Inflammatory macrophage treated with lipopolysaccharide for 1 hour (primary cell): Measurements from ENCODE around the gene KRTAP12-1.
"Not testable (repeated sequence)": the region's sequence is repeated elsewhere in the genome, so short reads cannot be mapped to it uniquely, and the experiment has no call there.

Source experiments
- DNase-seq, 2 donors: peaks; one replicate each; pipeline ENCODE4 v3.0.0-alpha.2; 2020 to 2022

Gene KRTAP12-1

DNA sequence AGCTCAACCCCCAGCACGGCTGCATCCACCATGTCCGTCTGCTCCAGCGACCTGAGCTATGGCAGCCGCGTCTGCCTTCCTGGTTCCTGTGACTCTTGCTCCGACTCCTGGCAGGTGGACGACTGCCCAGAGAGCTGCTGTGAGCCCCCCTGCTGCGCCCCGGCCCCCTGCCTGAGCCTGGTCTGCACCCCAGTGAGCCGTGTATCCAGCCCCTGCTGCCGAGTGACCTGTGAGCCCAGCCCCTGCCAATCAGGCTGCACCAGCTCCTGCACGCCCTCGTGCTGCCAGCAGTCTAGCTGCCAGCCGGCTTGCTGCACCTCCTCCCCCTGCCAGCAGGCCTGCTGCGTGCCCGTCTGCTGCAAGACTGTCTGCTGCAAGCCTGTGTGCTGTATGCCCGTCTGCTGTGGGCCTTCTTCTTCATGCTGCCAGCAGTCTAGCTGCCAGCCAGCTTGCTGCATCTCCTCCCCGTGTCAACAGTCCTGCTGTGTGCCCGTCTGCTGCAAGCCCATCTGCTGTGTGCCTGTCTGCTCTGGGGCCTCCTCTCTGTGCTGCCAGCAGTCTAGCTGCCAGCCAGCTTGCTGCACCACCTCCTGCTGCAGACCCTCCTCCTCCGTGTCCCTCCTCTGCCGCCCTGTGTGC is 15.3 kb upstream of the KRTAP12-1 start, which contains the start of gene KRTAP10-12:
KRTAP10-12 (plus strand) TSS at position 1 of the 639 bp plus-strand sequence; CDS start at position 31, 30 bp downstream.
- DNase-seq: not testable (repeated sequence)

- no peak for DNase-seq
These were observed 14.6 kb upstream of the KRTAP12-1 start for GRCh38 chr21:44696572-44696971.

- no peak for DNase-seq
These were observed 13.7 kb upstream of the KRTAP12-1 start for GRCh38 chr21:44695641-44696040.

- no peak for DNase-seq
These were observed 13.2 kb upstream of the KRTAP12-1 start for GRCh38 chr21:44695184-44695583.

DNA sequence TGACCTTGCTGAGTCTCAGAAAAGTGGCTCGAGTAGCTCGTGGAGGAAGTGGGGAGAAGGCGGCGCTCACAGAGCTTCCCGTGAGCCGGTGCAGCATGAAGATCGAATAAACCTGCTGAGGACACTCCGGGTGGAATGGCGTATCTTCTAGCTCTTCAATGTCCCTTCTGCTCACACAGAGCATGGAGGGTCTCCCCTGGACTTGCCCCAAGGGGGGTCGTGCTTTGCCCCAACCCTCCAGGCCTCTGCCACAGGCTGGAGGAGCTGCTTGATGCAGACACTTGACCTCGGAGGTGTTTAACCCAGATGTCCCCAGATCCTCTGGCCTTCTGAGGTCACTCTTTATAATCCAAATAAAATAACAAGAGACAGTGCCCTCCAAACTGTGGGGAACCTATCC is 12.8 kb upstream of the KRTAP12-1 start:
- DNase-seq: no peak

GRCh38 chr21:44692798-44693512 is 11.0 kb upstream of the KRTAP12-1 start:
- no peak for DNase-seq

- DNase-seq: no peak
These were observed 9.7 kb upstream of the KRTAP12-1 start for GRCh38 chr21:44691686-44692085.

DNA sequence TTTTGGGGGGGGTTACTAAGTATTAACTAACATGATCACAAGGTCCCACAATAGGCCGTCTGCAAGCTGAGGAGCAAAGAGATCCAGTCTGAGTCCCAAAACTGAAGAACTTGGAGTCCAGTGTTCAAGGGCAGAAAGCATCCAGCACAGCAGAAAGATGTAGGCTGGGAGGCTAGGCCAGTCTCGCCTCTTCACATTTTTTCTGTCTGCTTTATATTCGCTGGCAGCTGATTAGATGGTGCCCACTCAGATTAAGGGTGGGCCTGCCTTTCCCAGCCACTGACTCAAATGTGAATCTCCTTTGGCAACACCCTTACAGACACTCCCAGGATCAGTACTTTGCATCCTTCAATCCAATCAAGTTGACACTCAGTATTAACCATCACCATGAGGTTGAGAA is 7.8 kb upstream of the KRTAP12-1 start:
- DNase-seq: not testable (repeated sequence)

- no peak for DNase-seq
These were observed 5.7 kb upstream of the KRTAP12-1 start for GRCh38 chr21:44687671-44688070.

- no peak for DNase-seq
These were observed 5.0 kb upstream of the KRTAP12-1 start for GRCh38 chr21:44686843-44687561.

DNA sequence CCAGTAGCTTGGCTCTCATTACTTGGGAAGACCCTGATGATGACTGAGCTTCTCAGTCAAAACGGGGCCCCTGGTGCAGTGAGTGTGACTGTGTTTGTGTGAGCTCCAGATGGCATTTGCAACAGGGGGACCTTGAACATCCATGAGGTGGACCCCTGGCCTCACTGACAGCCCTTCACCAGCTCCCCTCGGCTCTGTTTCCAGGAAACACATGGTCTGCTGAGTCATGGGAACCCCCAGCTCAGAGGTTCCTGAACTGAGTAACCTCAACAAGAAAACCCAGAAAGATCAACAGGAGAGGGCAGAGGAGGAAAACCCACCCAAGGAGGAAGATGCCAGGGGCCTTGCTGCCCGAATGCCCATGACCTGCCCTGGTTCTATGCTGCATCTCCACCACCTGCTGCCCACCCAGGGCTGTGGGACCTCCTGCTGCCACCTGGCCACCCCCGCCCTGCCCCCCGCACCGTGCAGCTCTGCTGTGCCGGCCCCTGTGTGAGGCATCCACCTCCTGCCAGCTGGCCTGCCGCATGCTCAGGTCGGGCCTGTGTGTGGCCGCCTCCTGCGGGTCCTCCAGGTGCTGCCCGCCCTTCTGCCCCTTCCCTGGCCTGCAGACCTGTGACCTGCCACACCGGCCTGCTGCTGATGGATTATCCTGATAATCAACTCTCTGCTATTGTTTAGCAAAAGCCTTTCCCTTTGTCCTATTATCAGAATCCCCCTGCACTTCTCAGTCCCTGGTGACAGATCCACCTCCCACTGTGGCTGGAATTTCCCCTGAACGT is 4.2 kb upstream of the KRTAP12-1 start:
- no peak for DNase-seq

DNA sequence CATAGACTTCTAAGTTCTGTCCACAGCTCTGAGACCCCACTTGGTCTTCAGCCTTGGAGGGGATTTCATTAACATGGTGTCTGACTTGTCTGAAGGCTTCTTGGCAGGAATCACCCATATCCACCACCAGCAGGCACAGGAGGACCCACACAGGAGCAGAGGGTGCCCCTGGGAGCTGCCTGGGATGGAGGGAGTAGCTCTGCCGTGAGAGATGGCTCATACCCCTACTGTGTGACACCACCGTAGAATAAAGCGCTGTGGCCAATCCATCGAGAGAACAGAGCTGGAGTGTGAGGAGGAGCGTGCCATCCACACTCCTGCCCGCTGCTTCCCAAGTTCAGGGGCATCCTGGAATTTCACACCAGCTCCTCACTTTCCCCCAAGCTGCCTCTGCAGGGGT is 3.1 kb upstream of the KRTAP12-1 start:
- DNase-seq: not testable (repeated sequence)

DNA sequence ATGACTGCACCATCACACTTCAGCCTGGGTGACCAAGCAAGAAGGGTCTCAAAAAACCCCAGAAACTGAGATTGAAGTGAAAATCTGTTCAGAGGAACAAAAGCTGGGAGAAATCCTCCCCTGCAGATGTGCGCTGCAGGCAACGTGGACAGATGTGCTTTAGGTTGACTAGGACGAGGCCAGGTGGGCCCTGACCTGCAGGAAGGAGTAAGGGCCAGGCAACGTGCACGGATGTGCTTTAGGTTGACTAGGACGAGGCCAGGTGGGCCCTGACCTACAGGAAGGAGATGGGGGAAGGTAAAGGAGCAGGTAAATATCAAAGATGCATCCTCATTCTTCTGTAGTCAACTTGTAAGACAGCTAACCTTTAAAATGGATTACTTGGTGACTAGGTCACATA is 2.5 kb upstream of the KRTAP12-1 start:
- DNase-seq: no peak

DNA sequence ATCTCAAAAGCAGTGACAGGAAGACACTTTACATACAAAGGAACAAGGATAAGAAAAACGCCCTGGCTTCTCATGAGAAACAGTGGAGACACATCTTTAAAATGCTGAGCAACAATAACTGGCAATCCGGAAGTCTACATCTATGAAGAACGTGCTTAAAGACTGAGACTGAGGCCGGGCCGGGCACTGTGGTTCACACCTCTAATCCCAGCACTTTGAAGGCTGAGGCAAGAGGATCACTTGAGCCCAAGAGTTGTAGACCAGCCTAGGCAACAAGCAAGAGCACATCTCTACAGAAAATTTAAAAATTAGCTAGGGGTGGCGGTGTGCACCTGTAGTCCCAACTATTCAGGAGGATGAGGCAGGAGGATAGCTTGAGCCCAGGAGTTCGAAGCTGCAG is 2.1 kb upstream of the KRTAP12-1 start:
- no peak for DNase-seq

DNA sequence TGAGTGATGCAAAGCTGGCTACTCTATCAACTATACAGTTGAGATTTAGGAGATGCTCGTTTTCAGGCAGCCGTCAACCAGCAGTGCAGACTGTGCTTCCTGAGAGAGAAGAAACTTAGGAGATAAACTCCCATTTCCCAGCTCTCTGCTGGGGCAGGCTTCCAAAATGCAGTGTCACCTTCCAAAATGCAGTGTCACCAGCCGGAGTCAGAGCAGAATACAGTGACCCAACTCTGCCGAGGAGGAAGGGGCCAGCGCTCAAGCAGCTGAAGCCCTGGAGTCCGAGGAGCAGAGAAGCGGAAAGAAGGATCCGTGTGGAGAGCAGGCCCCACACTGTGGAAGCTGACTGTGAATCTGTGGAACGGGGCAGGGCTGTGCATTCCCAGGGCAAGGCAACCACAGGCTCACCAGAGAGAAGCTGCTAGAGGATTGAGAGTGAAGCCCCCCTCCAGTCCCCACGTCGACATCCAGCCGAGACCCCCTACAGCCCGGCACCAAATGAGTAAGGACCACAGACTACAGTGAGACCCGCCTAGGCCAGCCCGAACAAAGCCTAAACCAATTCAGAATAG is 703 bp upstream of the KRTAP12-1 start:
- no peak for DNase-seq

DNA sequence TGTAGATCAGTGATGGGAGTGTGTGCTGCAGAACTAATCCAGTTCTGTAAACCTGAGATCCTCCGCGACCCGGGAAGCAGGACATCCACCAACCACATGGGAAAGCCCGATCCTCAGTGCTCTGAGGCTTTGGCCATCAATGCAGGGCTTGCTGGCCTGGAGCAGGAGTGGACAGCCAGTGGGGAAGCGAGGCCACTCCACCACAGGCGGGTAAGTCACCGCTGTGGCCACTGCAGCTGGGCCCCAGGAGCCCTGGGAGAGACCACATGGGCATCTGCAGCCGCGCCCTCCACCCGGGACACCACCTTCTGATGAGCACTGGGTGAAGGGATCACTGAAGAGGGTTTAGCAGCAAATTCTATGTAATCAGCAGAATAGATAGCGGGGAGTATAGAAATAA is 811 bp downstream of the KRTAP12-1 start:
- no peak for DNase-seq

- DNase-seq: no peak
These were observed 4.1 kb downstream of the KRTAP12-1 start for GRCh38 chr21:44677881-44678280.

DNA sequence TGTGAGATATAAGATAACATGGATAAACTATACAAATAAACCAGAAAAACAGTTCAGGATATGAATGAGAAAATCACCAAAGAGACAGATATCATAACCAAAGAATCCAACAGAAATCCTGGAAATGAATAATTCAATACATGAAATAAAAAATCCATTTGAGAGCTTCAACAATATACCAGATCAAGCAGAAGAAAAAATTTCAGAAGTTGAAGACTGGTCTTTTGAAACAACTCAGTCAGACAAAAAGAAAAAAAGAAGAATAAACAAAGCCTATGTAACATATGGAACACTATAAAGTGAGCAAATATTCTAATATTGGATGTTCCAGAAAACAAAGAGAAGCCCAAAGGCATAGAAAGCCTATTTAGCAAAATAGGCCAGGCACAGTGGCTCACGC is 10.1 kb downstream of the KRTAP12-1 start:
- DNase-seq: no peak

DNA sequence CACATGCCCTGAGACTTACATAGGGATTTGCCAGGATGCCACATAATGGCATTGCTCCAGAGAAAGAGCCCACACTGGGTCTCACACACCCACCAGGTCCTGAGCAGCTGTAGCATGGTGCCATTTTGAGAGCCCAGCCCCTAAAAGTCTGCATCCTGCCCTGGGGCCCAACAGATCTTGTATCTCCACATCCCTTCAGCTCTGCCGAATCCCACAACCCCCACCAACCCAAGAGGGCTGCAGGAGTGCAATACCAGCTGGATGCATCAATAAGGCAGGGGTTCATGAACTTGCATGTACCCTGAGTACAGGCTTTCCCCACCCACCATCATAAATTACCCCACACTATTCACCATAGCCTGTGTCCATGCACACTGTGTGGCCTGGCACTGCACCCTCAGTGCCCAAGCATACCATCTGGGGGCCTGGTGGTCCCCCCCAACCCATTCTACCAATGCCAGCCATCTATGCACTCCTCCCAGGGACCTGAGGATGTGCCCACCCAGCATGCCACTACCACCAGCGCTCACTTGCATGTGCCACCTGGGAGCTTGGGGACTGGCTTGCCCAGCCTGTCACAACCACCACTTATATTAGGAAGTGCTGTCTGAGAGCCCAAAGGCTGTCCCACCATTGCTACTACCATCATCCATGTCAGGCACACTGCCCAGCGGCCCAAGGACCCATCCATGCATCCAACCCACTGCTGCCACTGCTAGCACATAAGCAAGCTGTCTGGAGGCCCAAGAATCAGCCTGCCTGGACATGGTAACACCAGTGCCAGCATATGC is 11.1 kb downstream of the KRTAP12-1 start:
- no peak for DNase-seq

DNA sequence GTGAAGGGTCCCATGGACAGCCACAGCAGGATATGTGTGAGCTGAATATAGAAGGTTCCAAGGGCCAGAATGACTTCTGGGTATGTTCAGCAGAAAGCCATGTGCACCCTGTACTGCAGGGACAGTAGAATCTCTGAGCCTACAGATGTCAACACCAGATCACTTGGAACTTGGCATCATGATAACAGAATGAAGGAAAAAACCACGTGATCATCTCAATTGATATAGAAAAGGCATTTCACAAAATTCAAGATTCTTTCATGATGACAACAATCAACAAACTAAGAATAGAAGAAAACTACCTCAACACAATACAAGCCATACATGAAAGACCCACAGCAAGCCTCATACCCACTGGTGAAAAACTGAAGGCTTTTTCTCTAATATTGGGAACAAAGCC is 14.4 kb downstream of the KRTAP12-1 start:
- DNase-seq: no peak

DNA sequence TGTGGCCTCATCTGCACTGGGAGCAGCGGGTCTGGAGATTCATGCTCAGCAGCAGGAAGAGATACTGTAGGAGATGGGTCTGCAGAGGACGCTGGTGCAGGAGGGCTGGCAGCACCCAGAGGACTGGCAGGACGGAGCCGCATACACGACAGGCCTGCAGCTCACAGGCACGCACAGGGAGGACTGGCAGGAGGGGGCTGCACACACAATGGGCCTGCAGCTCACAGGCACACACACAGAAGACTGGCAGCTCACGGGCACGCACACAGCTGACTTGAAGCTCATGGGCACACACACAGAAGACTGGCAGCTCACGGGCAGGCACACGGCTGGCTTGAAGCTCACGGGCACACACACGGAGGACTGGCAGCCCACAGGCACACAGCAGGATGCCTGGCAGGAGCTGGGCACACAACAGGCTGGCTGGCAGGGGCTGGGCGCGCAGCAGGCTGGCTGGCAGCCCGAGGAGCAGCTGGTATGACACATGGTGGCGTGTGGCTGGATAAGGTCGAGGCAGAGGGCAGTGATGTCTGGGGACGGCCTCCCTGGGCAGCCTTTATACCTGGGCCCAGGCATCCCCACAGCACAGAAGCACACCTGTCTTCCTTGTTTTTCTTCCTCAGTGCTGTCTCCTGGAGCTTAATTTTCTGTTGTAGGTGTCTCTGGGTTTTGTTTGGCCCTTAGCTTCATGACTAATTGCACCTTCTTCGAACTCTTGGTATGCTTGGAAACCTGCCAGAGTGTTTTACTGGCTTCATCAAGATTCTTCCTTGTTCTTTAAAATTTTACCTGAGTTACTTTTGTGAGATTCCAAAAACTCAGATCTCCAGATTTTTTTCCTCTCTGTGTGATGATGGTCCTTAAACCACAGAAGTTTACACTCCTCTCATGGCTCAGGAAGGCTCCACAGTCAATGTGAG is 15.3 kb downstream of the KRTAP12-1 start, which contains the start of gene KRTAP12-2:
KRTAP12-2 (minus strand) TSS at position 527 of the 920 bp plus-strand sequence; CDS start at position 486, 41 bp downstream.
- DNase-seq: no peak
